HEK293 (cell line): Measurements from ENCODE around the gene AP3S2.
A peak's percentile ranks its signal among the peaks of the same experiment; 100 is the strongest.

Source experiments
- CTCF ChIA-PET: fragments of 350-600 bp; formaldehyde crosslinking; extraction: SDS; loops from one replicate; lab custom pipeline; 2021; ENCODE audit warnings: antibody characterized with exemption; lab: Yijun Ruan, JAX
- POLR2A ChIA-PET: fragments of 300-600 bp; formaldehyde crosslinking; extraction: SDS; loops from one replicate; lab custom pipeline; 2020; ENCODE audit warnings: antibody characterized with exemption, inconsistent platforms; lab: Yijun Ruan, JAX
- H3K27ac ChIP-seq: fragments of 200-500 bp; sonication (Bioruptor generic); 2 replicates; pipeline ENCODE4 v1.5.1; 2014; ENCODE audit warnings: low read depth, low read length, control low read depth, inconsistent platforms; ENCODE audit errors: extremely low read depth
- H3K36me3 ChIP-seq, 2 experiments: fragments of 200-500 bp in 1 of 2; sonication (Bioruptor generic) in 1 of 2; 1 replicate in 1 of 2; 2 replicates in 1 of 2; pipeline ENCODE4 v1.5.1; 2014 to 2017; ENCODE audit warnings: inconsistent platforms in 2 of 2, low read length in 2 of 2; ENCODE audit not compliant: control insufficient read depth in 2 of 2, insufficient read depth in 1 of 2
- H3K4me1 ChIP-seq: fragments of 200-500 bp; sonication (Bioruptor generic); 2 replicates; pipeline ENCODE4 v1.5.1; 2014; ENCODE audit warnings: mild to moderate bottlenecking, low read length, inconsistent platforms; ENCODE audit not compliant: control insufficient read depth, insufficient read depth
- H3K4me3 ChIP-seq: 2 replicates; pipeline ENCODE4 v1.5.1; 2011; ENCODE audit warnings: low read depth, mild to moderate bottlenecking, control low read depth, low read length, moderate library complexity
- H3K9me3 ChIP-seq: fragments of 200-500 bp; sonication (Bioruptor generic); 2 replicates; pipeline ENCODE4 v1.5.1; 2014; ENCODE audit warnings: low read depth, low read length, inconsistent platforms; ENCODE audit not compliant: control insufficient read depth, insufficient read depth
- FEZF1 ChIP-seq: fragments of 450-650 bp; formaldehyde crosslinking; IDR thresholded peaks from 2 replicates; pipeline ENCODE4 v1.5.1; 2016; ENCODE audit warnings: missing biosample characterization, missing genetic modification characterization
- KLF1 ChIP-seq: fragments of 450-650 bp; formaldehyde crosslinking; IDR thresholded peaks from 2 replicates; pipeline ENCODE4 v1.5.1; 2016; ENCODE audit warnings: missing biosample characterization, missing genetic modification characterization
- PRDM10 ChIP-seq: fragments of 450-650 bp; formaldehyde crosslinking; IDR thresholded peaks from 2 replicates; pipeline ENCODE4 v1.5.1; 2016; ENCODE audit warnings: missing biosample characterization, missing genetic modification characterization
- SP2 ChIP-seq: fragments of 450-650 bp; formaldehyde crosslinking; IDR thresholded peaks from 2 replicates; pipeline ENCODE4 v1.5.1; 2016; ENCODE audit warnings: missing biosample characterization, missing genetic modification characterization
- SP3 ChIP-seq: fragments of 450-650 bp; formaldehyde crosslinking; IDR thresholded peaks from 2 replicates; pipeline ENCODE4 v1.5.1; 2016; ENCODE audit warnings: missing biosample characterization, missing genetic modification characterization
- ZBTB20 ChIP-seq: fragments of 450-650 bp; formaldehyde crosslinking; IDR thresholded peaks from 2 replicates; pipeline ENCODE4 v1.5.1; 2016; ENCODE audit warnings: missing biosample characterization, missing genetic modification characterization
- ZBTB21 ChIP-seq: fragments of 450-650 bp; formaldehyde crosslinking; IDR thresholded peaks from 2 replicates; pipeline ENCODE4 v1.5.1; 2017; ENCODE audit warnings: missing biosample characterization, missing genetic modification characterization
- ZFHX2 ChIP-seq: fragments of 450-650 bp; formaldehyde crosslinking; conservative IDR thresholded peaks from 2 replicates; pipeline ENCODE4 v1.5.1; 2016; ENCODE audit warnings: missing biosample characterization, missing genetic modification characterization
- ZNF133 ChIP-seq: fragments of 450-650 bp; formaldehyde crosslinking; IDR thresholded peaks from 2 replicates; pipeline ENCODE4 v1.5.1; 2016; ENCODE audit warnings: missing biosample characterization, missing genetic modification characterization
- ZNF138 ChIP-seq: fragments of 450-650 bp; formaldehyde crosslinking; IDR thresholded peaks from 2 replicates; pipeline ENCODE4 v1.5.1; 2016; ENCODE audit warnings: missing biosample characterization, missing genetic modification characterization, borderline replicate concordance
- ZNF2 ChIP-seq: fragments of 450-650 bp; formaldehyde crosslinking; IDR thresholded peaks from 2 replicates; pipeline ENCODE4 v1.5.1; 2016; ENCODE audit warnings: missing biosample characterization, missing genetic modification characterization
- ZNF211 ChIP-seq: fragments of 450-650 bp; formaldehyde crosslinking; IDR thresholded peaks from 2 replicates; pipeline ENCODE4 v1.5.1; 2016; ENCODE audit warnings: low read depth, missing biosample characterization, missing genetic modification characterization
- ZNF24 ChIP-seq: fragments of 450-650 bp; formaldehyde crosslinking; IDR thresholded peaks from 2 replicates; pipeline ENCODE4 v1.5.1; 2016; ENCODE audit warnings: missing biosample characterization, missing genetic modification characterization
- ZNF335 ChIP-seq: fragments of 450-650 bp; formaldehyde crosslinking; conservative IDR thresholded peaks from 2 replicates; pipeline ENCODE4 v1.5.1; 2016; ENCODE audit warnings: missing biosample characterization, missing genetic modification characterization
- ZNF341 ChIP-seq: fragments of 450-650 bp; formaldehyde crosslinking; IDR thresholded peaks from 2 replicates; pipeline ENCODE4; 2016; ENCODE audit warnings: low read depth, missing biosample characterization, missing genetic modification characterization
- ZNF398 ChIP-seq: fragments of 450-650 bp; formaldehyde crosslinking; IDR thresholded peaks from 2 replicates; pipeline ENCODE4 v1.5.1; 2017; ENCODE audit warnings: missing biosample characterization, missing genetic modification characterization
- ZNF501 ChIP-seq: fragments of 450-650 bp; formaldehyde crosslinking; IDR thresholded peaks from 2 replicates; pipeline ENCODE4 v1.5.1; 2016; ENCODE audit warnings: missing biosample characterization, missing genetic modification characterization
- ZNF560 ChIP-seq: fragments of 450-650 bp; formaldehyde crosslinking; IDR thresholded peaks from 2 replicates; pipeline ENCODE4 v1.5.1; 2017; ENCODE audit warnings: missing biosample characterization, missing genetic modification characterization, borderline replicate concordance
- ZNF600 ChIP-seq: fragments of 450-650 bp; formaldehyde crosslinking; IDR thresholded peaks from 2 replicates; pipeline ENCODE4 v1.5.1; 2016; ENCODE audit warnings: missing biosample characterization, missing genetic modification characterization
- ZNF626 ChIP-seq: fragments of 450-650 bp; sonication (Bioruptor Pico); formaldehyde crosslinking; IDR thresholded peaks from 2 replicates; pipeline ENCODE4 v1.5.1; 2018; ENCODE audit warnings: missing biosample characterization, missing genetic modification characterization, inconsistent platforms
- ZNF629 ChIP-seq: fragments of 450-650 bp; formaldehyde crosslinking; IDR thresholded peaks from 2 replicates; pipeline ENCODE4 v1.5.1; 2017; ENCODE audit warnings: missing biosample characterization, missing genetic modification characterization
- ZNF654 ChIP-seq: fragments of 450-650 bp; formaldehyde crosslinking; IDR thresholded peaks from 2 replicates; pipeline ENCODE4 v1.5.1; 2016; ENCODE audit warnings: low read depth, missing biosample characterization, missing genetic modification characterization
- ZNF692 ChIP-seq: fragments of 450-650 bp; formaldehyde crosslinking; IDR thresholded peaks from 2 replicates; pipeline ENCODE4 v1.5.1; 2016; ENCODE audit warnings: missing biosample characterization, missing genetic modification characterization
- ZNF701 ChIP-seq: fragments of 450-650 bp; formaldehyde crosslinking; IDR thresholded peaks from 2 replicates; pipeline ENCODE4 v1.5.1; 2016; ENCODE audit warnings: missing biosample characterization, missing genetic modification characterization
- ZNF76 ChIP-seq: fragments of 450-650 bp; formaldehyde crosslinking; IDR thresholded peaks from 2 replicates; pipeline ENCODE4; 2016; ENCODE audit warnings: low read depth, missing biosample characterization, missing genetic modification characterization, borderline replicate concordance
- ZXDB ChIP-seq: fragments of 450-650 bp; formaldehyde crosslinking; IDR thresholded peaks from 2 replicates; pipeline ENCODE4 v1.5.1; 2016; ENCODE audit warnings: missing biosample characterization, missing genetic modification characterization
- TF ChIP-seq, protein P1 (sequence below): fragments of 450-650 bp; formaldehyde crosslinking; IDR thresholded peaks from 2 replicates; pipeline ENCODE4 v1.5.1; 2016; ENCODE audit warnings: missing biosample characterization, missing genetic modification characterization

The AP3S2 gene

DNA sequence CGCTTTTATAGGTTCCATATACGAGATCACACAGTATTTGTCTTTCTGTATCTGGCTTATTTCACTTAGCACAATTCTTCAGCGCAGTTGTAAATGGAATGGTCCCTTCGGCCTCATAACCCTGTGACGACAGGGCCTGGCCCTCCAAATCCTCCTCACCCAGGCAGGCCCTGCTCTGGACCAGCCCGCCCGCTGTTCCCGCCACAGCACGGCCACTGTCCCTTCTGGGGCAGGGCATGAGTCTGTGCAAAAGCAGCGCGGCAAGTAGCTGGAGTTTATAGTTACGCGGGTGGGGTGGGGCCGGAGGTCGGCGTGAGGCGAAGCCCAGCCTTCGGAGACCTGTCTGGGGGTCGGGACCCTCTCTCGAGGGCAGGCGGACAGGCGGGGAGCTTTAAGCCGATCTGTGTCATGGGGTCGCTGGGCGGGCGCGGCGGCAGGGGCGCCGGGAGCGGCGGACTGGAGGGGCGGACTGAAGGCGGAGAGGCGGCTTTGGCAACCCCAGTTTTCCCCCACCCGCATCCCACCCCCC is 18.4 kb upstream of the AP3S2 start:
- Histone ChIP-seq H3K9me3 (no peaks in the 10 kb centered on the region), H3K27ac (peak overlapping the region; percentile 91), H3K36me3 (peaks cover 6 to 27% of the 10 kb centered on the region in 2 experiments; a peak in 2 of 3 replicates), H3K4me1 (peaks cover 14% of the 10 kb centered on the region), H3K4me3 (peak overlapping the region; percentile 73)
- ChIA-PET POLR2A (interaction anchor here (1.0 to 2.7 kb wide), 11 partner anchors 9 to 174 kb away, joined by 3 to 32 read pairs (median 4); partner anchors contain the start of genes AP3S2 and ZNF710), CTCF (interaction anchor here (0.5 to 2.7 kb wide), 4 partner anchors 8 to 37 kb away, joined by 3 to 7 read pairs (median 4); no protein-coding TSS in a partner anchor)
- TF ChIP-seq ZNF560 (tag by site-specific recombination) = no peak
- peak; percentile 88 for TF ChIP-seq PRDM10 (tag by site-specific recombination)
- TF ChIP-seq KLF1 = 0 out of 2 replicates have a peak, but pooled peaks have one; percentile 4
- no peak for TF ChIP-seq ZNF24
- peak; percentile 24; the same call in 1 of the 2 replicates for TF ChIP-seq ZXDB (tag by site-specific recombination)
- TF ChIP-seq SP3 (tag by site-specific recombination) = peak; percentile 59; the same call in 1 of the 2 replicates
- TF ChIP-seq SP2 (tag by site-specific recombination) = peak; percentile 42; the same call in 1 of the 2 replicates
- TF ChIP-seq ZFHX2 (tag by site-specific recombination) = no peak
- no peak for TF ChIP-seq ZNF654 (tag by site-specific recombination)
- peak; percentile 69 for TF ChIP-seq ZNF629 (tag by site-specific recombination)
- TF ChIP-seq ZNF2 = peak; percentile 38; the same call in 1 of the 2 replicates
- no peak for TF ChIP-seq ZNF626
- TF ChIP-seq, protein P1, sequence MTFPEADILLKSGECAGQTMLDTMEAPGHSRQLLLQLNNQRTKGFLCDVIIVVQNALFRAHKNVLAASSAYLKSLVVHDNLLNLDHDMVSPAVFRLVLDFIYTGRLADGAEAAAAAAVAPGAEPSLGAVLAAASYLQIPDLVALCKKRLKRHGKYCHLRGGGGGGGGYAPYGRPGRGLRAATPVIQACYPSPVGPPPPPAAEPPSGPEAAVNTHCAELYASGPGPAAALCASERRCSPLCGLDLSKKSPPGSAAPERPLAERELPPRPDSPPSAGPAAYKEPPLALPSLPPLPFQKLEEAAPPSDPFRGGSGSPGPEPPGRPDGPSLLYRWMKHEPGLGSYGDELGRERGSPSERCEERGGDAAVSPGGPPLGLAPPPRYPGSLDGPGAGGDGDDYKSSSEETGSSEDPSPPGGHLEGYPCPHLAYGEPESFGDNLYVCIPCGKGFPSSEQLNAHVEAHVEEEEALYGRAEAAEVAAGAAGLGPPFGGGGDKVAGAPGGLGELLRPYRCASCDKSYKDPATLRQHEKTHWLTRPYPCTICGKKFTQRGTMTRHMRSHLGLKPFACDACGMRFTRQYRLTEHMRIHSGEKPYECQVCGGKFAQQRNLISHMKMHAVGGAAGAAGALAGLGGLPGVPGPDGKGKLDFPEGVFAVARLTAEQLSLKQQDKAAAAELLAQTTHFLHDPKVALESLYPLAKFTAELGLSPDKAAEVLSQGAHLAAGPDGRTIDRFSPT = 0 out of 2 replicates have a peak, but pooled peaks have one; percentile 16
- peak; percentile 38; the same call in 1 of the 2 replicates for TF ChIP-seq ZNF692 (tag by site-specific recombination)
- no peak for TF ChIP-seq ZNF133 (tag by site-specific recombination)
- peak; percentile 42; the same call in 1 of the 2 replicates for TF ChIP-seq ZNF501 (tag by site-specific recombination)
- TF ChIP-seq ZNF76 (tag by site-specific recombination) = peak; percentile 32; the same call in 1 of the 2 replicates
- 0 out of 2 replicates have a peak, but pooled peaks have one; percentile 9 for TF ChIP-seq FEZF1 (tag by site-specific recombination)
- TF ChIP-seq ZBTB21 (tag by site-specific recombination) = 0 out of 2 replicates have a peak, but pooled peaks have one; percentile 43
- TF ChIP-seq ZNF138 (tag by site-specific recombination) = no peak
- TF ChIP-seq ZNF398 = peak; percentile 59
- peak; percentile 47 for TF ChIP-seq ZBTB20 (tag by site-specific recombination)
- no peak for TF ChIP-seq ZNF211 (tag by site-specific recombination)
- no peak for TF ChIP-seq ZNF701 (tag by site-specific recombination)
- peak; percentile 94 for TF ChIP-seq ZNF335
- TF ChIP-seq ZNF341 (tag by site-specific recombination) = peak; percentile 76
- TF ChIP-seq ZNF600 = peak; percentile 97
